H9 (cell line): Measurements from ENCODE around the gene TRIM61. TPM values are rescaled to one million over a fixed set of nuclear protein-coding genes. Genes with fewer than 3 reads are reported as not detected.

ENCODE experiments used
- DNase-seq: peaks from one replicate; pipeline ENCODE4 v3.0.0-alpha.2; 2017
- H2AFZ ChIP-seq: one replicate; pipeline ENCODE4 v1.6.1; 2013; ENCODE audit warnings: mild to moderate bottlenecking, low read length, control low read depth, moderate library complexity
- H2AK5ac ChIP-seq: 2 replicates; pipeline ENCODE4 v1.6.1; 2013; ENCODE audit warnings: low read length, control low read depth, mixed read lengths; ENCODE audit not compliant: insufficient read length
- H2BK120ac ChIP-seq: one replicate; pipeline ENCODE4 v1.6.1; 2013; ENCODE audit warnings: low read depth, mild to moderate bottlenecking, low read length, control low read depth, inconsistent platforms; ENCODE audit not compliant: poor library complexity, severe bottlenecking
- H2BK12ac ChIP-seq: 2 replicates; pipeline ENCODE4 v1.6.1; 2013; ENCODE audit warnings: low read length, control low read depth, mixed read lengths, low read depth; ENCODE audit not compliant: insufficient read length
- H2BK15ac ChIP-seq: 2 replicates; pipeline ENCODE4 v1.6.1; 2013; ENCODE audit warnings: low read depth, low read length, control low read depth
- H2BK20ac ChIP-seq: one replicate; pipeline ENCODE4 v1.6.1; 2013; ENCODE audit warnings: low read depth, mild to moderate bottlenecking, low read length, control low read depth, inconsistent platforms; ENCODE audit not compliant: poor library complexity, severe bottlenecking
- H2BK5ac ChIP-seq: 2 replicates; pipeline ENCODE4 v1.6.1; 2013; ENCODE audit warnings: low read length, control low read depth, mixed read lengths; ENCODE audit not compliant: insufficient read length
- H3K14ac ChIP-seq: 2 replicates; pipeline ENCODE4 v1.6.1; 2013; ENCODE audit warnings: low read length, control low read depth; ENCODE audit not compliant: insufficient read depth
- H3K18ac ChIP-seq: 2 replicates; pipeline ENCODE4 v1.6.1; 2013; ENCODE audit warnings: low read depth, mild to moderate bottlenecking, mixed read lengths, low read length, control low read depth; ENCODE audit not compliant: insufficient read length
- H3K23ac ChIP-seq: 2 replicates; pipeline ENCODE4 v1.6.1; 2013; ENCODE audit warnings: low read length, control low read depth, mixed read lengths, low read depth; ENCODE audit not compliant: insufficient read length
- H3K23me2 ChIP-seq: 2 replicates; pipeline ENCODE4 v1.6.1; 2013; ENCODE audit warnings: low read depth, mild to moderate bottlenecking, mixed read lengths, low read length, control low read depth; ENCODE audit not compliant: insufficient read length, poor library complexity, severe bottlenecking
- H3K27ac ChIP-seq: 2 replicates; pipeline ENCODE4 v1.5.1; 2013; ENCODE audit warnings: low read length, control low read depth, mixed read lengths, low read depth; ENCODE audit not compliant: insufficient read length
- H3K27me3 ChIP-seq: 2 replicates; pipeline ENCODE4 v1.6.1; 2013; ENCODE audit warnings: low read length, control low read depth, inconsistent platforms; ENCODE audit not compliant: insufficient read depth
- H3K4ac ChIP-seq: 2 replicates; pipeline ENCODE4 v1.6.1; 2013; ENCODE audit warnings: low read depth, mild to moderate bottlenecking, control low read depth, inconsistent platforms, low read length, moderate library complexity
- H3K4me1 ChIP-seq: 2 replicates; pipeline ENCODE4 v1.6.1; 2013; ENCODE audit warnings: low read length, control low read depth, inconsistent platforms; ENCODE audit not compliant: insufficient read depth
- H3K4me2 ChIP-seq: 2 replicates; pipeline ENCODE4 v1.6.1; 2013; ENCODE audit warnings: low read length, control low read depth, mixed read lengths; ENCODE audit not compliant: insufficient read length, insufficient read depth
- H3K56ac ChIP-seq: 2 replicates; pipeline ENCODE4 v1.6.1; 2013; ENCODE audit warnings: low read depth, mild to moderate bottlenecking, mixed read lengths, low read length, control low read depth; ENCODE audit not compliant: insufficient read length
- H3K79me1 ChIP-seq: 2 replicates; pipeline ENCODE4 v1.6.1; 2013; ENCODE audit warnings: low read depth, mild to moderate bottlenecking, moderate library complexity, low read length, control low read depth, inconsistent platforms; ENCODE audit not compliant: insufficient read depth, poor library complexity, severe bottlenecking
- H3K79me2 ChIP-seq: 2 replicates; pipeline ENCODE4 v1.6.1; 2013; ENCODE audit warnings: low read length, control low read depth, inconsistent platforms; ENCODE audit not compliant: insufficient read depth
- H3K9ac ChIP-seq: 2 replicates; pipeline ENCODE4 v1.6.1; 2013; ENCODE audit warnings: low read length, control low read depth, mixed read lengths; ENCODE audit not compliant: insufficient read length; ENCODE audit errors: extremely low read depth
- H3K9me3 ChIP-seq: one replicate; pipeline ENCODE4 v1.6.1; 2013; ENCODE audit warnings: low read depth, low read length, inconsistent platforms; ENCODE audit not compliant: control insufficient read depth
- H3T11ph ChIP-seq: one replicate; pipeline ENCODE4 v1.6.1; 2013; ENCODE audit warnings: mild to moderate bottlenecking, low read length, control low read depth, inconsistent platforms
- H4K20me1 ChIP-seq: one replicate; pipeline ENCODE4 v1.6.1; 2013; ENCODE audit not compliant: control insufficient read depth, insufficient read length, insufficient read depth
- H4K5ac ChIP-seq: 2 replicates; pipeline ENCODE4 v1.6.1; 2013; ENCODE audit warnings: low read depth, mild to moderate bottlenecking, mixed read lengths, low read length, control low read depth; ENCODE audit not compliant: insufficient read length
- H4K8ac ChIP-seq: replicated peaks from 2 replicates; pipeline ENCODE4 v1.6.1; 2013; ENCODE audit warnings: low read length, control low read depth, mixed read lengths, low read depth; ENCODE audit not compliant: insufficient read length
- H4K91ac ChIP-seq: 2 replicates; pipeline ENCODE4 v1.6.1; 2013; ENCODE audit warnings: low read depth, mild to moderate bottlenecking, moderate library complexity, mixed read lengths, low read length, control low read depth; ENCODE audit not compliant: insufficient read length
- H3K27ac Mint-ChIP-seq, 3 experiments: 2 replicates in 2 of 3; 3 replicates in 1 of 3; pipeline ENCODE4 v1.8.0; 2020 to 2021; ENCODE audit warnings: mixed read lengths in 3 of 3, mild to moderate bottlenecking in 1 of 3, moderate library complexity in 1 of 3
- H3K27me3 Mint-ChIP-seq: 2 replicates; pipeline ENCODE4 v1.8.0; 2021; ENCODE audit warnings: low read depth, mild to moderate bottlenecking, moderate library complexity, mixed read lengths
- H3K36me3 Mint-ChIP-seq, 3 experiments: 2 replicates in 2 of 3; 3 replicates in 1 of 3; pipeline ENCODE4 v1.8.0; 2020 to 2021; ENCODE audit warnings: low read depth in 3 of 3, mixed read lengths in 3 of 3; ENCODE audit not compliant: insufficient read depth in 1 of 3
- H3K4me1 Mint-ChIP-seq, 2 experiments: 2 replicates each; pipeline ENCODE4 v1.8.0; 2020; ENCODE audit warnings: mixed read lengths in 2 of 2
- H3K4me3 Mint-ChIP-seq, 2 experiments: 2 replicates in 1 of 2; 3 replicates in 1 of 2; pipeline ENCODE4 v1.8.0; 2020 to 2021; ENCODE audit warnings: mild to moderate bottlenecking in 2 of 2, mixed read lengths in 2 of 2, moderate library complexity in 1 of 2
- H3K9me3 Mint-ChIP-seq, 2 experiments: 2 replicates in 1 of 2; 3 replicates in 1 of 2; pipeline ENCODE4 v1.8.0; 2020; ENCODE audit warnings: mild to moderate bottlenecking in 2 of 2, mixed read lengths in 2 of 2, moderate library complexity in 1 of 2
- WGBS: extraction: QIAGEN DNeasy Blood & Tissue Kit; methylation state at CpG from one replicate; pipeline ENCODE4 v1.1.7; 2013; ENCODE audit warnings: missing lambda C conversion rate, low lambda C conversion rate, mixed read lengths; ENCODE audit not compliant: insufficient read length; ENCODE audit errors: extremely low coverage; 5-methylcytosine and 5-hydroxymethylcytosine counted together
- total RNA-seq: library from RNA; stranded (reverse); gene quantifications from 2 replicates; pipeline ENCODE4 v1.2.1, GENCODE V29; 2021
- TF ChIP-seq, protein P1 (sequence below): fragments of 200-600 bp; sonication (generic); conservative IDR thresholded peaks from 3 replicates; pipeline ENCODE4 v1.8.0; 2021; ENCODE audit warnings: antibody characterized with exemption, mild to moderate bottlenecking

Gene TRIM61
- total RNA-seq, 1 experiment from 2014 or later, result 0.52 TPM

DNA sequence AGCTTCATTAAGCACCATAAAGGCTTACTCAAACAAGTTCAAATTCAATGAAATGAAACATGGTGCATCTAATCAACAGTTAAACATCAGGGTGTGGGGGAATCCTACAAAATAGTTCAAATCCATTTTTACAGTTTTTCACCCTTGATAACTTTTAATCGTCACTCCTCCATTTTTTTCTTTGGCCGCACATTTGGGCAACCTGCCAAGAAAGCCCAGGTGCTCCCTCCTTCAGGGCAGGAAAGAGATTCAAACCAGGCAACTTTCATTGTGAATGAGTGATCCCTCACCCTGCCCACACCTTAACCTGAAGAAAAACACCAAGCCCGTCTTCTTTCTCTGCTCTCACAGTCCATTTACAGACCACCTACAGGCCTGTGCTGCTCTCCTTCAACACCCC is 24.9 kb downstream of the TRIM61 start:
- Histone ChIP-seq H3K9ac (no peak overlapping the region), H2AFZ (no peak overlapping the region), H3K9me3 (no peaks in the 10 kb centered on the region), H4K8ac (no peak overlapping the region), H4K5ac (no peak overlapping the region), H3K18ac (no peak overlapping the region), H4K91ac (no peak overlapping the region), H3K23ac (no peak overlapping the region), H2BK120ac (no peak overlapping the region), H3T11ph (no peak overlapping the region), H4K20me1 (no peaks in the 10 kb centered on the region), H3K27me3 (no peaks in the 10 kb centered on the region), H3K27ac (no peak overlapping the region), H3K4me1 (no peaks in the 10 kb centered on the region), H3K4ac (no peak overlapping the region), H3K56ac (no peak overlapping the region), H3K23me2 (peaks cover 5% of the 10 kb centered on the region), H3K14ac (no peak overlapping the region), H2BK5ac (no peak overlapping the region), H2BK15ac (no peak overlapping the region), H2AK5ac (no peak overlapping the region), H2BK20ac (no peak overlapping the region), H2BK12ac (no peak overlapping the region), H3K4me2 (no peak overlapping the region), H3K79me1 (no peaks in the 10 kb centered on the region), H3K79me2 (no peaks in the 10 kb centered on the region)
- peaks cover 3% of the 10 kb centered on the region; the same call in 1 of the 2 replicates for H3K27me3 Mint-ChIP-seq
- H3K4me3 Mint-ChIP-seq, result no peak overlapping the region
- peak overlapping the region in 1 of 3 experiments; percentile 2; a peak in 2 of 7 replicates for H3K27ac Mint-ChIP-seq
- DNase-seq, result no peak
- H3K4me1 Mint-ChIP-seq, result peaks cover 25 to 33% of the 10 kb centered on the region in 2 experiments
- no peaks in the 10 kb centered on the region for H3K9me3 Mint-ChIP-seq
- WGBS, result no CpG with 5 or more reads among the region's 3 CpGs
- TF ChIP-seq, protein P1, sequence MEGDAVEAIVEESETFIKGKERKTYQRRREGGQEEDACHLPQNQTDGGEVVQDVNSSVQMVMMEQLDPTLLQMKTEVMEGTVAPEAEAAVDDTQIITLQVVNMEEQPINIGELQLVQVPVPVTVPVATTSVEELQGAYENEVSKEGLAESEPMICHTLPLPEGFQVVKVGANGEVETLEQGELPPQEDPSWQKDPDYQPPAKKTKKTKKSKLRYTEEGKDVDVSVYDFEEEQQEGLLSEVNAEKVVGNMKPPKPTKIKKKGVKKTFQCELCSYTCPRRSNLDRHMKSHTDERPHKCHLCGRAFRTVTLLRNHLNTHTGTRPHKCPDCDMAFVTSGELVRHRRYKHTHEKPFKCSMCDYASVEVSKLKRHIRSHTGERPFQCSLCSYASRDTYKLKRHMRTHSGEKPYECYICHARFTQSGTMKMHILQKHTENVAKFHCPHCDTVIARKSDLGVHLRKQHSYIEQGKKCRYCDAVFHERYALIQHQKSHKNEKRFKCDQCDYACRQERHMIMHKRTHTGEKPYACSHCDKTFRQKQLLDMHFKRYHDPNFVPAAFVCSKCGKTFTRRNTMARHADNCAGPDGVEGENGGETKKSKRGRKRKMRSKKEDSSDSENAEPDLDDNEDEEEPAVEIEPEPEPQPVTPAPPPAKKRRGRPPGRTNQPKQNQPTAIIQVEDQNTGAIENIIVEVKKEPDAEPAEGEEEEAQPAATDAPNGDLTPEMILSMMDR, result no peak
- no peaks in the 10 kb centered on the region for H3K36me3 Mint-ChIP-seq
